HG03064 (cell line): ENCODE results near the gene KLHDC7B.
"Not testable (repeated sequence)": the region's sequence is repeated elsewhere in the genome, so short reads cannot be mapped to it uniquely, and the experiment has no call there.

ENCODE experiments used
- ATAC-seq: cut with Tn5 transposase; IDR thresholded peaks from one replicate; pipeline ENCODE4 v1.9.1; 2021; ENCODE audit warnings: low read depth; ENCODE audit not compliant: unreplicated experiment

KLHDC7B gene

DNA sequence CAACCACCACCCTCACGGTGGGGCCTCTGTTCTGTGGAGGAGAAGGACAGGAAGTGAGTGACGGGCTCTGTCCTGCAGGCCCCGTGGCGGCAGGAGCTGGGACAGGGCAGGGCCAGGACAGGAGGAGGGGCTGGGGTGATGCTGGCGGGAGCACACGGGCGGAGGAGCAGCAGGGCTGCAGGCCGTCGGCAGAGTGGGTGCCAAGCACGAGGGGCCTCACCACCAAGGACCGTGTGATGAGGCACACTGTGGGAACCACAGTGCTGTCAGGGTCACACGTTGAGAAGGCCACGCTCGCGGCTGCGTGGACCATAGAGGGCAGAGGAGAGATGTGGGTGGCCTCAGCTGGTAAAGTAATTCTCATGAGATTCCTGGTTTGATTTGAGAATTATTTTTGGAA lies 28.8 kb upstream of the KLHDC7B start:
- no peak for ATAC-seq

DNA sequence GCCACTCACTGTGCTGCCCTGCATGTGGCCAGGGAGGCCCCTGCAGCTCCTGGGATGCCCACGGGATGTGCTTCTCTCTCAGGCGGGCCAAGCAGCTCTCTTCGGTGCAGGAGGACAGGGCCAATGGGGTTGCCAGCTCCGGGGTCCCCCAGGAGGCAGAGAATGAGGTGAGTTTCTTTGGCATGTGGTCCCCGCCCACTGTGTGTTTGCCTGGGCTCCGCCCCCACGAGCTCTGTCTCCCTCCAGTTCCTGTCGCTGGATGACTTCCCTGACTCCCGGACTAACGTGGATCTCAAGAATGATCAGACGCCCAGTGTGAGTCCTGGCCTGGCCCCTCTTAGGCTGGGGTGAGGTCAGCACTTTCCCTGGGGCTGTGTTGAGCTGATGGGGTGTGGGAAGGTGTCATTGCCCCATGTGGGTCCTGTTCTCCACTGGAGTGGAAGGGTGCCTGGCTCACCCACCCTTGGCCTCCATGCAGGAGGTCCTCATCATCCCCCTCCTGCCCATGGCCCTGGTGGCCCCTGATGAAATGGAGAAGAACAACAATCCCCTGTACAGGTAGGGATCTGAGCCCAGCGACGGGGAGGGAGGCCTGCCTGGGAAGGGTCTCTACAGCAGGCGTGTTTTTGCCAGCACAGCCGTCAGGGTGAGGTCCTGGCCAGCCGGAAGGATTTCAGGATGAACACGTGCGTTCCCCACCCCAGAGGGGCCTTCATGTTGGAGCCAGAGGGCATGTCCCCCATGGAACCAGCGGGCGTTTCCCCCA lies 28.0 kb upstream of the KLHDC7B start:
- no peak for ATAC-seq

DNA sequence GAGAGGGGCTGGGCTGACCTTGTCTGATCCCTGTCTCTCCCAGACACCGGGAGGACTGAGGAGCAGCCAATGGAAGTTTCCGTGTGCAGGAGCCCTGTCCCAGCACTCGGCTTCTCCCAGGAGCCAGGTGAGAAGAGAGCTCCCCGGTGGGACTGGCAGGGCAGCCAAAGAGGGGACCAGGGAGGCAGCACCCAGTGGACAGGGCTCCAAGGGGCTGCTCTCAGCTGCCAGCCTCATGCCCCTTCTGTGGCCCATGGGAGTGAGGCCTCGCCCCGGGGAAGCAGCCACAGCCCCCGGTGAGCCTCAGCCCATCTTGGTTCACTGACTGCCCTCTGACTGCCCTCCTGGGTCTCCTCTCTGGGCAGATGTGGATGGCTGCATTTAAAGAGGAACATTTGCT lies 27.1 kb upstream of the KLHDC7B start:
- ATAC-seq: no peak

DNA sequence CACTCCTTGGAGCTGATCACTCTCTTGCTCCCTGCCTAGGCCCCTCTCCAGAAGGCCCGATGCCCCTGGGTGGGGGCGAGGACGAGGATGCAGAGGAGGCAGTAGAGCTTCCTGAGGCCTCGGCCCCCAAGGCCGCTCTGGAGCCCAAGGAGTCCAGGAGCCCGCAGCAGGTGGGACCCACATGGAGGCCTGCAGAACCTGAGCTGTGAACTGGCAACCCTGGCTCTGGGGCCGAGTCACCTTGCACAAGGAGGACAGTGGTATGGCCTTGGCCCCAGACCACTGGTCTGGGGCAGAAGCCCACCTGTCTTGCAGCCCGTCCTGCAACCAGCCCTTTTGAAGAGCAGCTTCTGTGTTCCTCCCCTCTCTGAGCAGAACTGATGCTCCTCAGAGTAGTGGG lies 26.5 kb upstream of the KLHDC7B start:
- ATAC-seq: no peak

DNA sequence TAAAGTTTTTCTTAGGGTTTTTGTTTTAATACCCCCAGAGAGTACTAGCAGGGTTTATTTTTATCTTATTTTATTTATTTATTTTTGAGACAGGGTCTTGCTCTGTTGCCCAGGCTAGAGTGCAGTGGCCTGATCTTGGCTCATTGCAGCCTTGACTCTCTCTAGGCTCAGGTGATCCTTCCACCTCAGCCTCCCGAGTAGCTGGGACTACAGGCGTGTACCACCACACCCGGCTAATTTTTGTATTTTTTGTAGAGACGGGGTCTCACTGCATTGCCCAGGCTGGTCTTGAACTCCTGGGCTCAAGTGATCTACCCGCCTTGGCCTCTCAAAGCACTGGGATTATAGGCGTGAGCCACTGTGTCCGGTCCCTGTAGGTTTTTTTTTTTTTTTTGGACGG lies 25.5 kb upstream of the KLHDC7B start:
- ATAC-seq: not testable (repeated sequence)

DNA sequence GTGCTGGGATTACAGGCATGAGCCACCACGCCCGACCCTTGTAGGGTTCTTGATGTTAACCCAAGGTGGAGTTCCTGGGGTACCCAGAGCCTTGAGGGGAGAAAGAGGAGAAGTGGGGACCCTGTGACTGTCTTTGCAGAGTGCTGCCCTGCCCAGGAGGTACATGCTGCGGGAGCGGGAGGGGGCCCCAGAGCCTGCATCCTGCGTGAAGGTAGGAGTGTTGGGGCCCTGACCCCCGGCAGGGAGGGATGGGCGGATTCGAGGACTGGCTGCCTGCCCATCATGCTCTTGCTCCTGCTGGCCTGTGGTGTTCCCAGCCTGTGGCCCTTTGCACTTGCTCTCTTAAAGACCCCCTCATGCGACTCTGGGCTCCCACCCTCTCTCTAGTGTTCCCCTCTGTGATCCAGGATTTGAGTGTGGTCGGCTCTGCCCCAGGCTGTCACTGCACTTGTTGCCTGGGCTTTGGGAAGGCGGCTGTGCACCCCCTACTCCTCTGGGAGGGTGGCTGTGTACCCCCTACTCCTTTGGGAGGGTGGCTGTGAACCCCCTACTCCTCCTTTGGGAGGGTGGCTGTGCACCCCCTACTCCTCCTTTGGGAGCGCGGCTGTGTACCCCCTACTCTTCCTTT lies 24.8 kb upstream of the KLHDC7B start:
- no peak for ATAC-seq

DNA sequence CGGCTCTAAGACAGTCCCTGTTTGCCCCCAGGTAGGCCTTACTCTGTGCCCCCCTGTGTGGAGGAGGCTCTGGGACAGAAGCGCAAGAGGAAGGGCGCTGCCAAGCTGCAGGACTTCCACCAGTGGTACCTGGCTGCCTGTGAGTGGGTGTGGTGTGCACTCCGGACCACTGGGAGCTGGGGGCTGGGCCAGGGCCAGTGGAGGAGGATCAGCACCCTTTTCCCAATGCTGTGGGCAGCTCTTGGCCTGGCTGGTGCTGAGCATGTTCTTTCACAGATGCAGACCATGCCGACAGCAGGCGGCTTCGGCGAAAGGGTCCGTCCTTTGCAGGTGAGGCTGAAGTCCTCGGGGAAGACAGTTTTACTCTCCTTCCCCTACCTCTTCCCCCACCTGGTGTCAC lies 24.0 kb upstream of the KLHDC7B start:
- no peak for ATAC-seq

DNA sequence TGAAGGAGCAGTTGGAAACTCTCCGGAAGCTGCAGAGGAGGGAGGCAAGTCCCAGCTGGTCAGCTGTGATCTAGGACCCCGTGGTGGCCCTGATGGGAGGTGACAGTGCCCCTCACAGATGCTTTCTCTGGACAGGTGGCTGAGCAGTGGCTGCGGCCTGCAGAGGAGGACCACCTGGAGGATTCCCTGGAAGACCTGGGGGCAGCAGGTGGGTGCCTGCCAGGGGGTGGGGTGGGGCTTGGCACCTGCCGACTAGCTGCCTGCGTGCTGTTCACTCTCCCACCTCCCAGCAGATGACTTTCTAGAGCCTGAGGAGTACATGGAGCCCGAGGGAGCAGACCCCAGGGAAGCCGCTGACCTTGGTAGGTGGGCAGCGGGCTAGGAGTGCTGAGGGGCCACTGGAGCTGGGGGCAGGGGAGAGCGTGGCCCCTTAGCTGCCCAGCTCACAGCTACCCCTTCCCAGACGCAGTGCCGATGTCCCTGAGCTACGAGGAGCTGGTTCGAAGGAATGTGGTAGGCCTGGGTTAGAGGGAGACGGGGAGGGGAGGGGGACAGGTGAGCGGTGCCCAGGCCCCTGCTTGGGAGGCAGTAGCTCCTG lies 23.4 kb upstream of the KLHDC7B start:
- no peak for ATAC-seq

DNA sequence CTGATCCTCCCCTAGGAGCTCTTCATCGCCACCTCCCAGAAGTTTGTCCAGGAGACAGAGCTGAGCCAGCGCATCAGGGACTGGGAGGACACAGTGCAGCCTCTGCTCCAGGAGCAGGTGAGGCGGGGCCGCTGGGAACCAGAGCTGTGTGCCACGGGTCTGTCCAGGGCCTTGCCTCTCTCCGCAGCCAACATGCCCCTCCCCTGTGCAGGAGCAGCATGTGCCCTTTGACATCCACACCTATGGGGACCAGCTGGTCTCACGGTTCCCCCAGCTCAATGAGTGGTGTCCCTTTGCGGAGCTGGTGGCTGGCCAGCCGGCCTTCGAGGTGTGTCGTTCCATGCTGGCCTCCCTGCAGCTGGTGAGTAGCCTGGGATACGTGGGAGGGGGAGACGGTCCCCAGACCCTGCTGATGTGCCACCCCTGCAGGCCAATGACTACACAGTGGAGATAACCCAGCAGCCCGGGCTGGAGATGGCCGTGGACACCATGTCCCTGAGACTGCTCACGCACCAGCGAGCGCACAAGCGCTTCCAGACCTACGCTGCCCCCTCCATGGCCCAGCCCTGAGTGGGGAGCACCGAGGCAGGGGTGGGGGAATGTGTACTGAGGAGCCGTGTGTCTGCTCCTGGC lies 22.8 kb upstream of the KLHDC7B start:
- ATAC-seq: no peak

DNA sequence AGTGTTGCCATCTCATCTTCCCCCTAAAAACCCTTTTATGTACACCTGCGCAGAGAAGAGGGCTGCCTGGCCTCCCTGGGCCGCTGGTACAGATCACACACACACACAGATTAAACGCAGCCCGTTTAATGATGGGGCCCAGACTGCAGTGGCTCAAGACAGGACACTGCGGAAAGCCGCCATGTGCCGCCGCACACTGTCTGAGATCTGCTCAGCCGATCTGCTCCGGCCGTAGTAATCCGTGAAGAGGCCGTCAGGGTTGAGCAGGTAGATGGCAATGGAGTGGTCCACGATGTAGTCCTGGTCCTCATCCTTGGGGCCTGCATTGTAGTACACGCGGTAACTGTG lies 22.3 kb upstream of the KLHDC7B start:
- ATAC-seq: no peak

DNA sequence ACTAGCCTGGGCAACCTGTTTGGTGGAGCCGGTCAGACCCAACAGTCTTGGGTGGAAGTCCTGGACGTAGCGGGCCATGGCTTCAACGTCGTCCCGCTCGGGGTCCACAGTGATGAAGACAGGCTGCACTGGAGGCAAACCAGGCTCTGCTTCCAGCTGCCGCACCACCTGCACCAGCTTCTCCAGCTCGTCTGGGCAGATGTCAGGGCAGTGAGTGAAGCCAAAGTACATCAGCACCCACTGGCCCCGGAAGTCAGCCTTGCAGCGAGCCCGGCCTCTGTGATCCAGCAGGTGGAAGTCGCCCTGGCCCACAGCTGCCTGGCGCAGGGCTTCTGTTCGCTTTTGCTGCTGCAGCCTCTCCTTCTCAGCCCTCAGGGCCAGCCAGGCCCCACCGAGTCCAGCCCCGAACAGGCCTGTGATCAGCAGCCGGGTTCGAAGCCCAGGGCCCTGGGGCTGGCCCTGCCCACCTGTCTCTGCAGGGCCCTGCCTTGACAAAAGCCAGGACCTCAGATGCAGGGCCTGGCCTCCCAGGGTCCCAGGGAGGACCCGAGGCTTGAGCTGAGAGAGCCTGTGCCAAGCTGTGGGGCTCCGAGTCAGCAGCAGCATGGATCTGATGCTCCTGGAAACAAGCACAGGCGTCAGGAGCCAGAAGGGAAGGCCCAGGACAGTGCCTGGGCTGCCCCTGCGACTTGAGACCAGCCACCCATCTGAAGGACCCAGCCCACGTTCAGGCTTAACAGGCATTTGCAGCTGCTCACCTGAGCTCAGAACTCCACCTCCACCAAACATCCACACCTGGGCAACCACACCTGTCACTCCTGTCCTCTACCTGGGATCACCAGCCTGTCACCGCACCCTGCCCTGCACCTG lies 21.7 kb upstream of the KLHDC7B start:
- no peak for ATAC-seq

DNA sequence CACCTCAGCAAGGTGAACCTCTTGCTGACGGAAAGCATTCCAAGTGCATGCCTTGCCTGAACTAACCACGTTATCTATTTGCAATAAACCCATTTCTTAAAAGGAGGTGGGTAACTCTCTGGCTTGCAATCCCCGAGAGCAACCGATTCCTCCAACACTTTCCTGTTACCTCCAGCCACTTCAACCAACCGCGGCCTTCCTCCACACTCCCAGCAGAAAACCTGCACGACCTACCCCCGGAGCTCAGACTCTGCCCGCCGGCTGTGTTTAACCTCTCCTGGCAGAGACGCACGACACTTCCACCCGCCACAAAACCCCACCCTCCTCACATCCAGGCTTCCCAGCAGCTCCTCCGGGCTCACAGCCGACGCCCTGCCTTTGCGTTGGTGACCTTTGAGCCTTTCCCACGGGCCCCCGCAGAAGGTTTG lies 21.0 kb upstream of the KLHDC7B start:
- ATAC-seq: no peak

DNA sequence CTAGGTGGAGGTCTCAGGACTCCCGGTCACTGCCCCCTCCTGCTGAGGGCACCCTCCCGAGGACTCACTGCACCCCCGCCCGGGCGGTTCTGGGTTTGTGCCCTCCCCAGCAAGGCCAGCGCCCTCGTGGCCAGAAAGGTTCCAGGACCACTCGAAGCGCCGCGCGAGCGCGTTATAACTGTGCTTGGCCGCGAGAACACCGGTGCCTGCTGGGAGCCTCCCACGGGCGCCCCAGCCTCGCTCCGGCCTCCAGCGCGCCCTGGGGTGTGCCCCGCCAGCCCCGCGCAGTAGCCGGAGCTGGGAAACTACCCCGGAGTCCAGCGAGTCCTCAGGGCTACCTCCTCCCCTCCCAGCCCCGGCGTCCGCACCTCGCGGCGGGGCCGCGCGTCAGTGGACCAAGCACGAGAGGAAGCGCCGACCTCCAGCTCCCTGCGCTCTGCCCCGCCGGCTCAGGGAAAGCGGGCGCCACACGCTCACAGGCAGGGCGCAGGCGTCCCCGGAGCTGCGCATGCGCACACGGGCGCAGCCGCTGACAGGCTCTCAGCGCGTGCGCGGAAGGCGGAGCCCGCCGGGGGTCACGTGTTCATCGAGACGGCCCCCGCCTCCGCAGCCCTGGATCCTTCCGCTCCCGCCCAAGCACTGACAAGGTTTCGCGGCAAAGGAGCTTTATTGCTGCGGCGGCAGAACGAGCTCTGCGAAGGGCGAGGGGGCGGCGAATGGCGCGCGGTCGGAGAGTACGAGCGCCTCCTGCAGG lies 20.4 kb upstream of the KLHDC7B start, which contains the start of gene SCO2:
SCO2 (minus strand) TSS at position 495 of the 754 bp plus-strand sequence. CDS start 1,187 bp downstream, outside the sequence.
- peak; percentile 39 for ATAC-seq

DNA sequence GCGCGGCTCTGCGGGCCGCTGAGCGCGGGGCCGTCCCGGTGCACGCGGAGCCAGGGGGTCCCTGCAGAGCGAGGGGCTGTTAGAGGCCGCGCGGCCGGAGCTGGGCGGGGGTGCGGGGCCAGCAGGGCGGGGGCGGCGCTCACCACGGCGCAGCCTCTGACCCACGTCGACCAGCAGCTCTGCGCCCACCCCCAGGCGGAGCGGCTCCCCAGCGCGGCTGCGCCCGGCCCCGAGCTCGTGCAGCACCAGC lies 19.9 kb upstream of the KLHDC7B start:
- ATAC-seq: peak; percentile 22

DNA sequence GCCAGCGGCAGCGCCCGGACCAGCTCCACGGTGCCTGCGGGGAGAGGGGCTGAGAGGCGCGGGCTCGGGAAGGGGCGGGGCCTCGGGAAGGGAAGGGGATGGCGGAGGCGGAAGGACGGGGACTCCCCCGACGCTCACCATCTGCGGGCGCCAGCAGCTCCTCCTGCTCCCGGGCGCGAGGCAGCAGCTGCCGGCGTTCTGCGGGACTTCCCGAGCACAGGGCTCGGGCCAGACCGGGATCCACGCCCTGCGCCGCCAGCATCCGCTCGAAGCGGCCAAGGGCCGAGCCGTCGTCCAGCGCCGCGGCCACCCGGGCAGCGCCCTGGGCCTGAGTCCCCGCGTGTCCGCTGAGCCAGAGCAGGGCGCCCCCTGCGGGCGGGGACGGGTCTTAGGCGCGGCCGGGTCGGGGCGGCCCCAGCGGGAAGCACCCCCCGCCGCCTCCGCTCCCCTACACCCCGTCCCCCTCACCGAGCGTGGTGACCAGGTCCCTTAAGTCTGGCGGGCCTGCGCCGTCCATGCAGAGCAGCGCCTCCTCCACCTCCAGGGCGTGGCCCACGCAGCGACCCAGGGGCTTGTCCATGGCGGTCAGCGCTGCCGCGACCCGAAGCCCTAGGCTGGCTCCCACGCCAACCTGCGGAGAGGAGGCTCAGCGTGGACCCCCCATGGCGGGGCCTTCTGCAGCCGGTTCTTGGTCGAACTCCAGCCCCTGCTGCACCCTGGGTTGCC lies 19.4 kb upstream of the KLHDC7B start:
- peak; percentile 22 for ATAC-seq

DNA sequence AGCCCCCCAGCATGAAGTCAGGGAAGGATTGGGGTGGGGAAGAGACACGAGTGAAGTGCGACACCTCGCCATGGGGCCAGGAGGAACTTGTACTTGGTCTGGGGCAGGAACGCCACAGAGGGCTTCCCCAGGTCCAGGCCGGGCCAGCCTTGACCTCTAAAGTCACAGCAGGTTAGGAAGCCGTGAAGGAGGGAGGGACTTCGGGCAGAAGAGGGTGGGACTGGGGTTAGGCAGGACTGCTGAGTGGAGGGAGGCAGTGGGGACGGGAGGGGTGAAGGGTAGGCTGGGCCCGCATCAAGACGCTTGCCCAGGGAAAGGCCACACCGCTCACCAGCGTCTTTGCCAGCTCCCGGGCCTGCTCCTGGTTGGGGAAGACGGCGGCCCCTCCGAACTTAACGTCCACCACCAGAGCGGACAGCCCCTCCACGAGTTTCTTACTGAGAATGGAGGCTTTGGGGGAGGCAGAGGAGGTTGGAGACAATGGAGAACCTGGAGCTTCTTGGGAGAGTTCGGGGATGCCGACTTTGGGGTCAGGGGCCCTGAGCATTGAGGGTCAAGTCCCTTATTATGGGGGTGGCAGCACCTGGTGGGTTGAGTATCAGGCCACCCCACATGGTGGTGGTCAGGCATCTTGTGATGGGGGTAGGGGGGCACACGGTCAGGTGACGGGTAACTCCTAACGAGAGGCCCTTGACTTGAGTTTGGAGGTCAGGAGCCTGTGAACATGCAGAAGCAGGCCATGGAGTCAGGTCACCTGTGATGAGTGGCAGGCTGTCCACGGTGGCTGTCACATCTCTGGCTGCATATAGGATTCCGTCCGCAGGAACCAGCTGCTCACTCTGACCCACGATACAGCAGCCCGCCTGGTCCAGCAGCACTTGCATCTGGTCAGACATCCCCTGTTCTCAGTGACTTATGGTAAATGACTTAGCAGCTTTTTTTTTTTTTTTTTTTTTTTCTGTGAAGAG lies 18.6 kb upstream of the KLHDC7B start:
- no peak for ATAC-seq

DNA sequence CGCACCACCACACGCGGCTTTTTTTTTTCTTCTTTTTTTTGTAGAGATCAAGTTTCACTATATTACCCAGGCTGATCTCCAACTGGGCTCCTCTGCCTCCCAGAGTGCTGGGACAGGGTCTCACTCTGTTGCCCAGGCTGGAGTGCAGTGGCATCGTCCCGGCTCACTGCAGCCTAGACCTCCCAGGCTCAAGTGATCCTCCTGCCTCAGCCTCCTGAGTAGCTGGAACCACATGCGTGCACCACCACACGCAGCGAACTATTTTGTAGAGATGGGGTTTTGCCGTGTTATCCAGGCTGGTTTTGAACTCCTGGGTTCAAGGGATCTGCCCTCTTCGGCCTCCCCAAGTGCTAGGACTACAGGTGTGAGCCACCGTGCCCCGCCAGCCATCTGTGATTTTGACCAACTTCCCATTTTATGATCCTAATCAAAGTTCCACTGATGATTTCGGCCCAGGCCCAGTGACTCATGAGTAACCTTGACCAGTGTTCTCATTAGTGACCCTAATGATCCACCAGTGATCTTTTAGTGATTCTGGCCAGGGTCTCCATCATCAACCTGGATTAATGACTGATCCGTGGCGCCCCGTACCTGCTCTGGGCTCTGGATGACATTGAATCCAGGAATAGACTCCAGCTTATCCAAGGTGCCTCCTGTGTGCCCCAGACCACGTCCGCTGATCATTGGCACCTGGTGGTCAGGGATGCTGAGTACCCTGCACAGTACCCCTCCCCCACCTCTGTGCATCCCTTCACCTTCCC lies 17.6 kb upstream of the KLHDC7B start:
- ATAC-seq: no peak
